ENCODE data around the gene TTC7B. TPM values are rescaled to one million over a fixed set of nuclear protein-coding genes. Genes with fewer than 3 reads are reported as not detected.
A peak's percentile ranks its signal among the peaks of the same experiment; 100 is the strongest.

TTC7B gene
- total RNA-seq, 2 experiments from 2014 or later: 1.2 to 1.3 TPM

- Histone ChIP-seq H3K27ac (ENCODE audit: low read depth in 1 of 2, low read length in 2 of 2) (no peak overlapping the region), H3K9me3 (ENCODE audit: control insufficient read depth in 1 of 2, insufficient read depth in 1 of 2, low read length in 2 of 2) (no peaks in the 10 kb centered on the region), H3K27me3 (ENCODE audit: control insufficient read depth in 1 of 2, insufficient read depth in 2 of 2, low read length in 2 of 2) (no peaks in the 10 kb centered on the region), H3K4me3 (ENCODE audit: low read length) (no peak overlapping the region), H3K36me3 (ENCODE audit: insufficient read depth, low read length) (no peaks in the 10 kb centered on the region), H3K4me1 (ENCODE audit: insufficient read depth, low read length) (no peaks in the 10 kb centered on the region)
- H3K36me3 Mint-ChIP-seq (ENCODE audit: low read depth): no peaks in the 10 kb centered on the region
- POLR2A ChIA-PET: no interaction called here
- CTCF ChIA-PET: no interaction called here
- no peaks in the 10 kb centered on the region for H3K9me3 Mint-ChIP-seq
- H3K4me3 Mint-ChIP-seq: no peak overlapping the region
- H3K27me3 Mint-ChIP-seq: no peaks in the 10 kb centered on the region
- no peak for TF ChIP-seq CTCF (IDR thresholded peaks at IDR 0.05)
- no peak overlapping the region for H3K27ac Mint-ChIP-seq
- DNase-seq (no peak), ATAC-seq (ENCODE audit: poor library complexity) (no peak)
- intact Hi-C loops (cut with DNase I, micrococcal nuclease): no loop called here
- H3K4me1 Mint-ChIP-seq (ENCODE audit: low read depth): no peaks in the 10 kb centered on the region
Measured at GRCh38 chr14:90795744-90796143, 20.5 kb downstream of the TTC7B start.

GRCh38 chr14:90791486-90791885 is 24.7 kb downstream of the TTC7B start:
- ChIA-PET POLR2A (no interaction called here), CTCF (no interaction called here)
- TF ChIP-seq CTCF (IDR thresholded peaks at IDR 0.05): no peak
- Mint-ChIP-seq H3K27me3 (no peaks in the 10 kb centered on the region), H3K36me3 (ENCODE audit: low read depth) (no peaks in the 10 kb centered on the region), H3K4me3 (no peak overlapping the region), H3K27ac (no peak overlapping the region), H3K9me3 (no peaks in the 10 kb centered on the region), H3K4me1 (ENCODE audit: low read depth) (no peaks in the 10 kb centered on the region)
- Histone ChIP-seq H3K27ac (ENCODE audit: low read depth in 1 of 2, low read length in 2 of 2) (no peak overlapping the region), H3K36me3 (ENCODE audit: insufficient read depth, low read length) (no peaks in the 10 kb centered on the region), H3K27me3 (ENCODE audit: control insufficient read depth in 1 of 2, insufficient read depth in 2 of 2, low read length in 2 of 2) (no peaks in the 10 kb centered on the region), H3K4me3 (ENCODE audit: low read length) (no peak overlapping the region), H3K9me3 (ENCODE audit: control insufficient read depth in 1 of 2, insufficient read depth in 1 of 2, low read length in 2 of 2) (no peaks in the 10 kb centered on the region), H3K4me1 (ENCODE audit: insufficient read depth, low read length) (no peaks in the 10 kb centered on the region)
- DNase-seq (no peak), ATAC-seq (ENCODE audit: poor library complexity) (no peak)
- intact Hi-C loops (cut with DNase I, micrococcal nuclease): no loop called here

DNA sequence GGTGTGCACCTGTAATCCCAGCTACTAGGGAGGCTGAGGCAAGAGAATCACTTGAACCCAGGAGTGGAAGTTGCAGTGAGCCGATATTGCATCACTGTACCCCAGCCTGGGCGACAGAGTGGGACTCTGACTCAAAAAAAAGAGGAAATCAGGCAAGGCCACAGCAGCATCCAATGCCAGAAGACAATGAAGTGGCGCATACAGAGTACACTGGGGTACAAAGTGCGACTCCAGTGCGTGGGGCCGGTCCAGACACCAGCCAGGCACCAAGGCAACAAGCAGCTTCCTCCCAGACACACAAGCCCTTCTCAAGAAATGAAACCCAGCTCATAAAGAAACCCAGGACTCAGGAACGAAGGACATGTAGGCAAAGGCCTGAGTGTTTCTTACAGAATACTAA is 28.2 kb downstream of the TTC7B start:
- no peaks in the 10 kb centered on the region for H3K27me3 ChIP-seq (ENCODE audit: control insufficient read depth in 1 of 2, insufficient read depth in 2 of 2, low read length in 2 of 2)
- H3K4me1 ChIP-seq (ENCODE audit: insufficient read depth, low read length): no peaks in the 10 kb centered on the region
- Mint-ChIP-seq H3K27me3 (no peaks in the 10 kb centered on the region), H3K9me3 (no peaks in the 10 kb centered on the region), H3K27ac (no peak overlapping the region), H3K36me3 (ENCODE audit: low read depth) (no peaks in the 10 kb centered on the region), H3K4me3 (no peak overlapping the region), H3K4me1 (ENCODE audit: low read depth) (no peaks in the 10 kb centered on the region)
- intact Hi-C loops (cut with DNase I, micrococcal nuclease): no loop called here
- ATAC-seq (ENCODE audit: poor library complexity) (no peak), DNase-seq (peak in 3 of 14 experiments; percentile 13 to 46 (median 29))
- ChIA-PET CTCF (interaction anchor here (1.3 kb wide), 1 partner anchor 16 kb away, joined by 3 read pairs; no protein-coding TSS in a partner anchor), POLR2A (no interaction called here)
- no peak overlapping the region for H3K4me3 ChIP-seq (ENCODE audit: low read length)
- H3K36me3 ChIP-seq (ENCODE audit: insufficient read depth, low read length): no peaks in the 10 kb centered on the region
- H3K9me3 ChIP-seq (ENCODE audit: control insufficient read depth in 1 of 2, insufficient read depth in 1 of 2, low read length in 2 of 2): no peaks in the 10 kb centered on the region
- H3K27ac ChIP-seq (ENCODE audit: low read depth in 1 of 2, low read length in 2 of 2): no peak overlapping the region
- no peak for TF ChIP-seq CTCF (IDR thresholded peaks at IDR 0.05)

Measured in CD4-positive, alpha-beta T cell (primary cell).